Left lung (tissue), 10 donors: Measurements from ENCODE around the gene DNM3. TPM values are rescaled to one million over a fixed set of nuclear protein-coding genes. Genes with fewer than 3 reads are reported as not detected.

Experiments
- ATAC-seq: fragments of 200-7000 bp; cut with Tn5 transposase; one replicate; pipeline ENCODE4 v1.9.1; 2020; ENCODE audit warnings: moderate library complexity
- DNase-seq, 4 donors: peaks; one replicate each; pipeline ENCODE4 v3.0.0-alpha.2; 2013 to 2020
- H3K27ac ChIP-seq, 2 donors: fragments of 200-600 bp; sonication (generic) in 1 of 2; one replicate each; pipeline versions ENCODE4 v1.5.0 to v1.8.0; 2020 to 2021
- H3K27me3 ChIP-seq, 2 donors: fragments of 200-600 bp; sonication (generic) in 1 of 2; one replicate each; pipeline versions ENCODE4 v1.5.0 to v1.8.0; 2020 to 2021
- H3K36me3 ChIP-seq, 2 donors: fragments of 200-600 bp; sonication (generic) in 1 of 2; one replicate each; pipeline versions ENCODE4 v1.5.0 to v1.8.0; 2020 to 2021
- H3K4me1 ChIP-seq, 2 donors: fragments of 200-600 bp; one replicate each; pipeline ENCODE4 v1.8.0; 2021
- H3K4me3 ChIP-seq, 2 donors: fragments of 200-600 bp; sonication (generic) in 1 of 2; one replicate each; pipeline versions ENCODE4 v1.5.0 to v1.8.0; 2020 to 2021; ENCODE audit warnings: mild to moderate bottlenecking in 1 of 2
- H3K9me3 ChIP-seq, 2 donors: fragments of 200-600 bp; sonication (generic) in 1 of 2; one replicate each; pipeline versions ENCODE4 v1.5.0 to v1.8.0; 2020 to 2021
- intact Hi-C, 2 donors: fragments of 100-400 bp; cut with DNase I; formaldehyde crosslinking; loops; one replicate each; pipeline versions ENCODE4 v1.11.2 to v1.14.2; 2022
- polyA plus RNA-seq, 6 donors: library from polyadenylated mRNA; unstranded; fragments of 120-200 nt; gene quantifications; one replicate each; pipeline ENCODE4 v1.2.1, GENCODE V29; 2013; ENCODE audit not compliant: insufficient read length in 6 of 6
- total RNA-seq, 2 donors: library from RNA; stranded (reverse); fragmentation: NEBNext Ultra II Directional; extraction: Animal tissue kit (Norgen Biotek cat#: 25700); gene quantifications; one replicate each; pipeline ENCODE4 v1.2.1, GENCODE V29; 2021
- TF ChIP-seq, protein P1 (sequence below), 2 donors: fragments of 200-600 bp; sonication (generic) in 1 of 2; IDR thresholded peaks; one replicate each; pipeline versions ENCODE4 v1.5.0 to v1.8.0; 2021; ENCODE audit warnings: antibody characterized with exemption in 2 of 2
- donor health status: DM: no; HTN: yes; CAD: no.
- donor health status: DM: no; HTN: no; CAD: no.

The DNM3 gene
- total and polyA plus RNA-seq, 8 donors, result 5.2 to 7.7 (median 6.3) TPM

DNA sequence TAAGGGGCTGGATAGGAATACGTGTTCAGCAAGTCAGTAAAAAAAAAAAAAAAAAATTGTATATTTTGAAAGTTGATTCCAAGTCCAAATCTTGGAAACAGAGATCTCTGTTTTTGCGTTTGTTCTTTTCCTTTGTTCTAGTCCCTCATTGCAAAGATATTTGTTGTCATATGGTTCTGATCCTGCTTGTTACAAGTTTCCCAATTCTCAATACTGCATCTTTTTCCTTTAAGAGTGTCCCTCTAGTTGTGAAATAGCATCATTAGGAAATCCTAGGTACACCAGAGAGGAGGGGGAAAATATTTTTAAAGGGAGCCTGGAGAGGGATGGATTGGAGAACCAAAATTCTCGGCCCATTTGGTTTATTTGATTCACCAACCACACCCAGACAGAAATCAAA, 426.9 kb downstream of the DNM3 start:
- ATAC-seq (peak; percentile 5), DNase-seq (no peak)
- intact Hi-C loops, result no loop called here
- TF ChIP-seq, protein P1, sequence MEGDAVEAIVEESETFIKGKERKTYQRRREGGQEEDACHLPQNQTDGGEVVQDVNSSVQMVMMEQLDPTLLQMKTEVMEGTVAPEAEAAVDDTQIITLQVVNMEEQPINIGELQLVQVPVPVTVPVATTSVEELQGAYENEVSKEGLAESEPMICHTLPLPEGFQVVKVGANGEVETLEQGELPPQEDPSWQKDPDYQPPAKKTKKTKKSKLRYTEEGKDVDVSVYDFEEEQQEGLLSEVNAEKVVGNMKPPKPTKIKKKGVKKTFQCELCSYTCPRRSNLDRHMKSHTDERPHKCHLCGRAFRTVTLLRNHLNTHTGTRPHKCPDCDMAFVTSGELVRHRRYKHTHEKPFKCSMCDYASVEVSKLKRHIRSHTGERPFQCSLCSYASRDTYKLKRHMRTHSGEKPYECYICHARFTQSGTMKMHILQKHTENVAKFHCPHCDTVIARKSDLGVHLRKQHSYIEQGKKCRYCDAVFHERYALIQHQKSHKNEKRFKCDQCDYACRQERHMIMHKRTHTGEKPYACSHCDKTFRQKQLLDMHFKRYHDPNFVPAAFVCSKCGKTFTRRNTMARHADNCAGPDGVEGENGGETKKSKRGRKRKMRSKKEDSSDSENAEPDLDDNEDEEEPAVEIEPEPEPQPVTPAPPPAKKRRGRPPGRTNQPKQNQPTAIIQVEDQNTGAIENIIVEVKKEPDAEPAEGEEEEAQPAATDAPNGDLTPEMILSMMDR (IDR thresholded peaks at IDR 0.05), result no peak
- H3K27ac ChIP-seq, result peak overlapping the region; percentile 14 to 74
- no peaks in the 10 kb centered on the region for H3K27me3 ChIP-seq
- H3K4me3 ChIP-seq, result no peak overlapping the region
- no peaks in the 10 kb centered on the region for H3K36me3 ChIP-seq
- H3K4me1 ChIP-seq, result peaks cover 0 to 11% of the 10 kb centered on the region in 2 donors
- no peaks in the 10 kb centered on the region for H3K9me3 ChIP-seq

- intact Hi-C loops, result no loop called here
- DNase-seq, result no peak
- Histone ChIP-seq H3K27me3 (no peaks in the 10 kb centered on the region), H3K9me3 (no peaks in the 10 kb centered on the region), H3K4me3 (no peak overlapping the region), H3K36me3 (no peaks in the 10 kb centered on the region), H3K27ac (peak overlapping the region; percentile 14 to 74), H3K4me1 (peaks cover 6 to 11% of the 10 kb centered on the region in 2 donors)
- TF ChIP-seq, protein P1 (IDR thresholded peaks at IDR 0.05), result no peak
- peak; percentile 74 for ATAC-seq
These were observed 427.8 kb downstream of the DNM3 start for GRCh38 chr1:172269084-172269483.

DNA sequence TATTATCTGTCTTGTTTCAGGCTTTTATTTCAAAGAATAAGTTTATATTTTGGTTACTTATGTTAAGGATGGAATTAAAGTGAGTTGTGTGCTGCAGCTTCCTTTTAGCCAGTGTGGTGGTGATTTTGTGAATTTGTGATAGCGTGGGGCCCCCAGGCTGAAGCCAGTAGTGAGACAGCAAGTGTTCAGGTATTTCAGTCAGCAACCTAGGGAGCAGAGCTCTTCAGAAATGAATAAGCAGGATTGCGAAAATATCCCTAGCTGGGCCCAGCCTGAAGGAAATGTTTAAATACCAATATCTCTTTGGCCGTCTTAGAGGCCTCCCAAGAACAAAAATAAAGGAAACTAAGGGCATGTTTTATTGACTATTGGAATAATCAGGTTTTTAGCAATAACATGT, 428.3 kb downstream of the DNM3 start:
- H3K27ac ChIP-seq, result peak overlapping the region; percentile 14 to 74

DNA sequence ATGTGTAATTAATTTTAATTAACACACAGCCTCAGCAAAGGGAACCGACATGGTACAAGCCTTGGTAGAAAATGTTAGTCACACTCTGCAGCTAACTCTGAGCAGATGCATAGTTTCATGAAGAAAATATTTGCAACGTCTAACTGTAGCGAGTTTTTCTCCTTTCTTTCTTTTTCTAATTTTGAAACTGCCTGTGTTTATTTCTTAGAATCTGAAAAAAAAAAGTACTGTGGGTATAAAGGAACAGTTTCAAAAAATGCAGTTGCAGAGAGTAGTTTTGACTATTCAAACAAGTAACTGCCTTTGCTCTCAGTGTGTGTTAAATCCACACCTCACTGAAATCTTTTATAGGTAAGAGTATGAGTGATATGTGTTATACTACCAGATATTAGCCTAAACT, 429.3 kb downstream of the DNM3 start:
- intact Hi-C loops, result no loop called here
- peak overlapping the region; percentile 14 to 74 for H3K27ac ChIP-seq

More for the DNA sequence above, 428.3 kb downstream of the DNM3 start:
- TF ChIP-seq, protein P1 (IDR thresholded peaks at IDR 0.05), result no peak
- Histone ChIP-seq H3K4me1 (peaks cover 7 to 11% of the 10 kb centered on the region in 2 donors), H3K27me3 (no peaks in the 10 kb centered on the region), H3K4me3 (no peak overlapping the region), H3K36me3 (no peaks in the 10 kb centered on the region), H3K9me3 (no peaks in the 10 kb centered on the region)
- intact Hi-C loops, result no loop called here
- no peak for DNase-seq
- ATAC-seq, result peak; percentile 88

DNA sequence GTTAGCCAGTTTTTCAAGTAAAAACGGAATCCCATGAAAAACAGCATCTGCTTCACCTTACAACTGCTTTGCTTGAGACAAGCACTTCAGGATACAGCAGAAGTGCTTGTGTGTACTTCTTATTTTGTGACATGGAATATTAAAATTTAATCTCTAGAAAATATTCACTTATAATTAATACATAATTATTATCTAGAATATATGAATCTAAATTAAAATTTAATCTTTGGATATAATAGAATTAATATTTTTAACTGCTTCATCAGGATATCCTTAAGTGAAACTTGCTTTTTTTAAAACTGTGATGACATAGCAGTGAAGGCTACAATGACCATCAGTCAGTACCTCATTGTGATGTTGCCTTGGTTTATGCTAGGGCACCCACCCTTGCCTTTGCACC, 430.8 kb downstream of the DNM3 start:
- Histone ChIP-seq H3K9me3 (no peaks in the 10 kb centered on the region), H3K27me3 (no peaks in the 10 kb centered on the region), H3K36me3 (no peaks in the 10 kb centered on the region), H3K27ac (peak overlapping the region in 1 of 2 donors; percentile 74), H3K4me1 (peaks cover 7 to 11% of the 10 kb centered on the region in 2 donors), H3K4me3 (no peak overlapping the region)
- no peak for ATAC-seq
- TF ChIP-seq, protein P1 (IDR thresholded peaks at IDR 0.05), result no peak
- DNase-seq, result no peak
- intact Hi-C loops, result no loop called here

More for the DNA sequence above, 429.3 kb downstream of the DNM3 start:
- TF ChIP-seq, protein P1 (IDR thresholded peaks at IDR 0.05), result no peak
- Histone ChIP-seq H3K4me1 (peaks cover 7 to 11% of the 10 kb centered on the region in 2 donors), H3K36me3 (no peaks in the 10 kb centered on the region), H3K4me3 (no peak overlapping the region), H3K9me3 (no peaks in the 10 kb centered on the region), H3K27me3 (no peaks in the 10 kb centered on the region)
- peak; percentile 43 for ATAC-seq
- DNase-seq, result no peak
